Rectal smooth muscle tissue (tissue), 1 donor: Measurements from ENCODE around the gene PRDM15.

Source experiments
- H3K27ac ChIP-seq: one replicate; pipeline ENCODE4 v1.7.0; 2013; ENCODE audit warnings: low read depth, low read length, inconsistent platforms
- H3K27me3 ChIP-seq: one replicate; pipeline ENCODE4 v1.7.0; 2013; ENCODE audit warnings: low read length; ENCODE audit not compliant: control insufficient read depth, insufficient read depth
- H3K36me3 ChIP-seq: one replicate; pipeline ENCODE4 v1.7.0; 2013; ENCODE audit warnings: low read length; ENCODE audit not compliant: control insufficient read depth, insufficient read depth
- H3K4me1 ChIP-seq: one replicate; pipeline ENCODE4 v1.7.0; 2013; ENCODE audit warnings: low read length; ENCODE audit not compliant: control insufficient read depth, insufficient read depth
- H3K4me3 ChIP-seq: one replicate; pipeline ENCODE4 v1.7.0; 2013; ENCODE audit warnings: low read length
- H3K9ac ChIP-seq: one replicate; pipeline ENCODE4 v1.7.0; 2013; ENCODE audit warnings: low read length

PRDM15 gene

GRCh38 chr21:41839387-41840000 lies 39.6 kb downstream of the PRDM15 start:
- Histone ChIP-seq H3K4me3 (no peak overlapping the region), H3K27me3 (no peaks in the 10 kb centered on the region), H3K27ac (no peak overlapping the region), H3K9ac (no peak overlapping the region), H3K36me3 (peaks cover 20% of the 10 kb centered on the region), H3K4me1 (no peaks in the 10 kb centered on the region)

GRCh38 chr21:41837756-41838297 lies 41.3 kb downstream of the PRDM15 start:
- Histone ChIP-seq H3K4me1 (no peaks in the 10 kb centered on the region), H3K9ac (no peak overlapping the region), H3K27ac (no peak overlapping the region), H3K36me3 (peaks cover 22% of the 10 kb centered on the region), H3K4me3 (no peak overlapping the region), H3K27me3 (no peaks in the 10 kb centered on the region)

GRCh38 chr21:41836166-41837015 lies 42.8 kb downstream of the PRDM15 start:
- Histone ChIP-seq H3K27me3 (no peaks in the 10 kb centered on the region), H3K4me3 (no peak overlapping the region), H3K36me3 (peaks cover 22% of the 10 kb centered on the region), H3K4me1 (no peaks in the 10 kb centered on the region), H3K27ac (no peak overlapping the region), H3K9ac (no peak overlapping the region)

- Histone ChIP-seq H3K4me3 (no peak overlapping the region), H3K27me3 (no peaks in the 10 kb centered on the region), H3K36me3 (peaks cover 22% of the 10 kb centered on the region), H3K27ac (no peak overlapping the region), H3K9ac (no peak overlapping the region), H3K4me1 (no peaks in the 10 kb centered on the region)
These were observed 43.4 kb downstream of the PRDM15 start for GRCh38 chr21:41835711-41836154.

- Histone ChIP-seq H3K27ac (no peak overlapping the region), H3K36me3 (peaks cover 22% of the 10 kb centered on the region), H3K9ac (no peak overlapping the region), H3K27me3 (no peaks in the 10 kb centered on the region), H3K4me3 (no peak overlapping the region), H3K4me1 (no peaks in the 10 kb centered on the region)
These were observed 44.0 kb downstream of the PRDM15 start for GRCh38 chr21:41834926-41835663.

GRCh38 chr21:41834252-41834925 lies 44.8 kb downstream of the PRDM15 start:
- no peaks in the 10 kb centered on the region for H3K4me1 ChIP-seq
- H3K27me3 ChIP-seq = no peaks in the 10 kb centered on the region
- no peak overlapping the region for H3K27ac ChIP-seq
- H3K36me3 ChIP-seq = peaks cover 22% of the 10 kb centered on the region
- no peak overlapping the region for H3K9ac ChIP-seq
- H3K4me3 ChIP-seq = no peak overlapping the region

- no peaks in the 10 kb centered on the region for H3K4me1 ChIP-seq
- H3K27ac ChIP-seq = no peak overlapping the region
- H3K27me3 ChIP-seq = no peaks in the 10 kb centered on the region
- no peak overlapping the region for H3K9ac ChIP-seq
- H3K36me3 ChIP-seq = peaks cover 22% of the 10 kb centered on the region
- no peak overlapping the region for H3K4me3 ChIP-seq
These were observed 45.5 kb downstream of the PRDM15 start for GRCh38 chr21:41833497-41834115.

- peaks cover 27% of the 10 kb centered on the region for H3K36me3 ChIP-seq
- H3K27ac ChIP-seq = no peak overlapping the region
These were observed 46.3 kb downstream of the PRDM15 start for GRCh38 chr21:41832596-41833496.

GRCh38 chr21:41831866-41832595 lies 47.1 kb downstream of the PRDM15 start:
- H3K27ac ChIP-seq = no peak overlapping the region
- no peaks in the 10 kb centered on the region for H3K4me1 ChIP-seq
- H3K4me3 ChIP-seq = no peak overlapping the region
- H3K36me3 ChIP-seq = peaks cover 23% of the 10 kb centered on the region
- H3K27me3 ChIP-seq = no peaks in the 10 kb centered on the region
- H3K9ac ChIP-seq = no peak overlapping the region

More at GRCh38 chr21:41832596-41833496, 46.3 kb downstream of the PRDM15 start:
- Histone ChIP-seq H3K9ac (no peak overlapping the region), H3K4me1 (no peaks in the 10 kb centered on the region), H3K27me3 (no peaks in the 10 kb centered on the region), H3K4me3 (no peak overlapping the region)

- Histone ChIP-seq H3K27me3 (no peaks in the 10 kb centered on the region), H3K36me3 (peaks cover 21% of the 10 kb centered on the region), H3K27ac (no peak overlapping the region), H3K4me3 (no peak overlapping the region), H3K4me1 (no peaks in the 10 kb centered on the region), H3K9ac (no peak overlapping the region)
These were observed 47.7 kb downstream of the PRDM15 start for GRCh38 chr21:41831453-41831831.
